Vagina (tissue), 2 donors: ENCODE measurements around the gene AP4B1. TPM values are rescaled to one million over a fixed set of nuclear protein-coding genes. Genes with fewer than 3 reads are reported as not detected.

ENCODE experiments used
- DNase-seq, 2 donors: peaks; one replicate each; pipeline ENCODE4 v3.0.0-alpha.2; 2017; ENCODE audit errors: extremely low spot score in 2 of 2
- H3K27ac ChIP-seq: fragments of 200-600 bp; sonication (generic); one replicate; pipeline ENCODE4 v1.5.1; 2019
- H3K27me3 ChIP-seq: fragments of 200-600 bp; sonication (generic); one replicate; pipeline ENCODE4 v1.5.1; 2019
- H3K36me3 ChIP-seq, 2 donors: fragments of 200-600 bp; sonication (generic); one replicate each; pipeline ENCODE4 v1.5.1; 2017 to 2019
- H3K4me1 ChIP-seq: fragments of 200-600 bp; sonication (generic); one replicate; pipeline ENCODE4 v1.5.1; 2019
- H3K4me3 ChIP-seq, 2 donors: fragments of 200-600 bp; sonication (generic); 1 replicate in 1 of 2; 2 replicates in 1 of 2; pipeline ENCODE4 v1.5.1; 2016 to 2019
- H3K9me3 ChIP-seq: fragments of 200-600 bp; sonication (generic); one replicate; pipeline ENCODE4 v1.5.1; 2019
- CTCF ChIP-seq, 3 experiments: fragments of 450-650 bp in 2 of 3; fragments of 200-600 bp in 1 of 3; sonication (generic) in 1 of 3; IDR thresholded peaks; one replicate each; pipeline ENCODE4 v1.5.1; 2017 to 2019; ENCODE audit warnings: antibody characterized with exemption in 3 of 3, mild to moderate bottlenecking in 2 of 3, moderate library complexity in 2 of 3
- POLR2A ChIP-seq, 2 donors: fragments of 450-650 bp; IDR thresholded peaks; one replicate each; pipeline ENCODE4 v1.6.1; 2017; ENCODE audit warnings: antibody characterized with exemption in 2 of 2, mild to moderate bottlenecking in 2 of 2, moderate library complexity in 2 of 2
- POLR2AphosphoS5 ChIP-seq, 2 donors: sonication (generic); formaldehyde crosslinking; IDR thresholded peaks; one replicate each; pipeline ENCODE4 v1.9.0; 2017; ENCODE audit warnings: antibody characterized with exemption in 2 of 2, mild to moderate bottlenecking in 2 of 2, low read depth in 1 of 2; ENCODE audit not compliant: insufficient read depth in 1 of 2
- intact Hi-C: fragments of 100-400 bp; cut with DNase I; formaldehyde crosslinking; loops from one replicate; pipeline ENCODE4 v1.15.1; 2023
- total RNA-seq: library from RNA; depleted of rRNA; stranded (reverse); fragments of >200 nt; gene quantifications from one replicate; pipeline ENCODE4 v1.2.3, GENCODE V29; 2016

AP4B1 gene
- total RNA-seq, 1 donor from 2014 or later, result 6.9 TPM

DNA sequence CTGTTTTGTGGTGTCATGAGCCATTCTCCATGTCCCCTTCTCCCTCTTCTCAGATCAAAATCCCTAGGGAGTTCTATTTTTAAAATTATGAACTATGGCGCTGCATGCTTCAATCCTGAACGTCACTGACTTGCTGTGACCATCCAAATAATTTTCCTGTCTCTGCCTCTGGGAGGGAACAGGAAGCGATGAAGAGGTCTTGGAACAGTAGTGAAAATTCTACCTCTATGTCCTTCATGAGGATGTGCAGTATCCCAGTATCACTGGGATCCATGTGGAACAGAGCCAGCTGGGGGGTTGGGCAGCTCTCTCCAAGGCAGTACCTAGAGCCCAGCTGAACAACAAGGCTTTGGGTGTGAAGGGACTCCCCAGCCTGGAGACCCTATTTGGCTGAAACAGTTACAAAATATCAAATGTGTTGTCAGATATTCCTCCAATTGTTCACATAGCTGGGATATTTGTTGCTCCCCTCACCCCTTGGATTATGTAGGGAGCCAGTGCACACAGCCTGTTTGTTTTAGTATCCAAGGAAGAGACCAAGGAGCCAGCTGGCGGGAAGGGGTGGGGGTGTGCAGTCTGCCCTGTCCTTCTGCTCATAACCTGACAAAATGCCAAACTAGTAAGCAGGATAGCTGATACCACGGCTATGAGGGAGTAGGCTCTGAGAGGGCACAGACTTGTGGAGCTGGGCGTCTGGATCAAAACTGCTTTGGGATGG is 8.2 kb upstream of the AP4B1 start:
- Histone ChIP-seq H3K27me3 (no peaks in the 10 kb centered on the region), H3K4me3 (no peak overlapping the region), H3K36me3 (peaks cover 0 to 27% of the 10 kb centered on the region in 2 donors), H3K9me3 (no peaks in the 10 kb centered on the region), H3K27ac (peak overlapping the region; percentile 49), H3K4me1 (peaks cover 4% of the 10 kb centered on the region)
- intact Hi-C loops, result no loop called here
- TF ChIP-seq POLR2A (IDR thresholded peaks at IDR 0.05) (no peak), CTCF (IDR thresholded peaks at IDR 0.05) (no peak), POLR2AphosphoS5 (IDR thresholded peaks at IDR 0.05; ENCODE audit: insufficient read depth in 1 of 2, low read depth in 1 of 2) (no peak)
- no peak for DNase-seq

- peak overlapping the region; percentile 95 for H3K27ac ChIP-seq
- no peak for TF ChIP-seq POLR2A (IDR thresholded peaks at IDR 0.05)
- TF ChIP-seq CTCF (IDR thresholded peaks at IDR 0.05), result no peak
- no peak for TF ChIP-seq POLR2AphosphoS5 (IDR thresholded peaks at IDR 0.05; ENCODE audit: insufficient read depth in 1 of 2, low read depth in 1 of 2)
Observed at GRCh38 chr1:113905435-113905861, 849 bp upstream of the AP4B1 start.

GRCh38 chr1:113904293-113904673 is 316 bp downstream of the AP4B1 start:
- no peak for DNase-seq
- intact Hi-C loops, result loop anchor here (2.0 to 10.0 kb wide), 2 partner anchors 25 to 69 kb away; partner anchors contain the start of gene HIPK1
- Histone ChIP-seq H3K4me1 (peaks cover 22% of the 10 kb centered on the region), H3K27me3 (no peaks in the 10 kb centered on the region), H3K4me3 (peak overlapping the region; percentile 67 to 86), H3K9me3 (no peaks in the 10 kb centered on the region), H3K27ac (peak overlapping the region; percentile 95), H3K36me3 (peaks cover 0 to 25% of the 10 kb centered on the region in 2 donors)
- TF ChIP-seq POLR2A (IDR thresholded peaks at IDR 0.05) (no peak), POLR2AphosphoS5 (IDR thresholded peaks at IDR 0.05; ENCODE audit: insufficient read depth in 1 of 2, low read depth in 1 of 2) (no peak), CTCF (IDR thresholded peaks at IDR 0.05) (no peak)

More at GRCh38 chr1:113905435-113905861, 849 bp upstream of the AP4B1 start:
- intact Hi-C loops, result loop anchor here (2.0 to 10.0 kb wide), 2 partner anchors 23 to 71 kb away; partner anchors contain the start of gene HIPK1
- H3K4me1 ChIP-seq, result peaks cover 22% of the 10 kb centered on the region
- DNase-seq, result peak in 1 of 2 donors; percentile 94
- no peaks in the 10 kb centered on the region for H3K9me3 ChIP-seq
- H3K36me3 ChIP-seq, result peaks cover 0 to 15% of the 10 kb centered on the region in 2 donors
- H3K4me3 ChIP-seq, result peak overlapping the region; percentile 67 to 86
- H3K27me3 ChIP-seq, result no peaks in the 10 kb centered on the region

DNA sequence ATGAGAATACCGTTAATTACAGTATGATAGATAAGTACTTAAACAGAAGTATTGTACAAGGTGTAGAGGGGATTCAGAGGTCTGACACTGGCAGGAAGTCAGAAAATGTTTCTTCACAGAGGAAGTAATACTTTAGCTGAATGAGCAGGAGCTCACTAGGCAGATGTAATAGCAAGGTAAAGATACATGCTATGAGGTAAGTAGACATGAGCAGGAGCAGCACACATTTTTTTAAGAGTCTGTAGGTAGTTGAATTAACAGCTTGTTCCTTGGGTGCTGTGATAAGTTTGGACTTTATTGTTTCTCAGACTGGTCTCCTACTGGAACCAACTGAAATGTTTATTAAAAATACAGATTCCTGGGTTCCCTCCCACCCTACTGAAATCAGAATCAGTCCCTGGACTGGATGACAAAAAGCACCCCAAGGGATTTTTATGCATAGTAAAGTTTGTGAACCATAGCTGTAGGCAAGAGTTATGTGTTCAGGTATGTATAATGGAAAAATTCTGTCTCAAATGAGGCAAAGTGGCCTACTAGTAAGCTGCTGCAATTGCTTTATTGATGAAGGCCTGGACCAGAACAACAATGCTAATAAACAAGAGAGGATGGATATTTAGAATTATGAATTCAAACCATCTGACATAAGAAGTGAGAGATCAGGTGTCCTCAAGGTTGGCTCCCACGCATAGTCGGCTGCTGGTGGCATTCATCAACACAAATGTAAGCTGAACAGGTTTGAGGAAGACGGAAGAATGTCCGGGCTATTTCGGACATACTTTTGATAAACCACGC is 902 bp downstream of the AP4B1 start:
- H3K36me3 ChIP-seq, result peaks cover 0 to 24% of the 10 kb centered on the region in 2 donors
- no peak for DNase-seq
- no peaks in the 10 kb centered on the region for H3K27me3 ChIP-seq
- peak overlapping the region; percentile 67 to 86 for H3K4me3 ChIP-seq
- peak overlapping the region; percentile 95 for H3K27ac ChIP-seq
- H3K9me3 ChIP-seq, result no peaks in the 10 kb centered on the region
- peaks cover 22% of the 10 kb centered on the region for H3K4me1 ChIP-seq
- no peak for TF ChIP-seq CTCF (IDR thresholded peaks at IDR 0.05)
- TF ChIP-seq POLR2AphosphoS5 (IDR thresholded peaks at IDR 0.05; ENCODE audit: insufficient read depth in 1 of 2, low read depth in 1 of 2), result no peak
- no peak for TF ChIP-seq POLR2A (IDR thresholded peaks at IDR 0.05)
- intact Hi-C loops, result loop anchor here (2.0 to 10.0 kb wide), 2 partner anchors 25 to 69 kb away; partner anchors contain the start of gene HIPK1
